Activated naive CD8-positive, alpha-beta T cell (primary cell): Measurements from ENCODE around the gene PLA2R1.

Source experiments
- H3K27ac Mint-ChIP-seq: one replicate; pipeline ENCODE4 v1.8.0; 2021; ENCODE audit warnings: mixed read lengths
- H3K27me3 Mint-ChIP-seq: one replicate; pipeline ENCODE4 v1.8.0; 2021; ENCODE audit warnings: mixed read lengths
- H3K36me3 Mint-ChIP-seq: one replicate; pipeline ENCODE4 v1.8.0; 2021; ENCODE audit warnings: mixed read lengths
- H3K4me1 Mint-ChIP-seq: one replicate; pipeline ENCODE4 v1.8.0; 2021; ENCODE audit warnings: low read depth, mixed read lengths
- H3K4me3 Mint-ChIP-seq: one replicate; pipeline ENCODE4 v1.8.0; 2021; ENCODE audit warnings: mild to moderate bottlenecking, mixed read lengths
- H3K9me3 Mint-ChIP-seq: one replicate; pipeline ENCODE4 v1.8.0; 2021; ENCODE audit warnings: low read depth, mixed read lengths

Gene PLA2R1

GRCh38 chr2:160062292-160063005, at the start of gene PLA2R1:
Gene PLA2R1, minus strand, starts transcription at chr2:160062615. Its CDS starts 212 bp downstream, at chr2:160062403.
- Mint-ChIP-seq H3K27me3 (peaks cover 41% of the 10 kb centered on the region), H3K9me3 (no peaks in the 10 kb centered on the region)

GRCh38 chr2:160110674-160111239, 48.3 kb upstream of the PLA2R1 start:
- no peaks in the 10 kb centered on the region for H3K36me3 Mint-ChIP-seq
- H3K27ac Mint-ChIP-seq, result no peak overlapping the region
- no peaks in the 10 kb centered on the region for H3K4me1 Mint-ChIP-seq
- no peaks in the 10 kb centered on the region for H3K9me3 Mint-ChIP-seq
- no peak overlapping the region for H3K4me3 Mint-ChIP-seq
- H3K27me3 Mint-ChIP-seq, result peaks cover 6% of the 10 kb centered on the region

More at GRCh38 chr2:160062292-160063005, at the start of gene PLA2R1:
- Mint-ChIP-seq H3K27ac (no peak within 1 kb of the TSS), H3K4me1 (peaks cover 7% of the 10 kb centered on the region), H3K4me3 (peak within 1 kb of the TSS; percentile 73), H3K36me3 (peaks cover 2% of the 10 kb centered on the region)

GRCh38 chr2:160109939-160110673, 47.7 kb upstream of the PLA2R1 start:
- Mint-ChIP-seq H3K9me3 (no peaks in the 10 kb centered on the region), H3K27me3 (peaks cover 6% of the 10 kb centered on the region), H3K4me1 (no peaks in the 10 kb centered on the region), H3K4me3 (no peak overlapping the region), H3K36me3 (no peaks in the 10 kb centered on the region), H3K27ac (no peak overlapping the region)

- no peak overlapping the region for H3K4me3 Mint-ChIP-seq
- H3K9me3 Mint-ChIP-seq, result no peaks in the 10 kb centered on the region
- H3K36me3 Mint-ChIP-seq, result no peaks in the 10 kb centered on the region
- H3K27me3 Mint-ChIP-seq, result peaks cover 6% of the 10 kb centered on the region
- no peaks in the 10 kb centered on the region for H3K4me1 Mint-ChIP-seq
- no peak overlapping the region for H3K27ac Mint-ChIP-seq
Measured at GRCh38 chr2:160109243-160109642, 46.8 kb upstream of the PLA2R1 start.

- H3K36me3 Mint-ChIP-seq, result no peaks in the 10 kb centered on the region
- H3K27me3 Mint-ChIP-seq, result peaks cover 6% of the 10 kb centered on the region
- H3K4me1 Mint-ChIP-seq, result no peaks in the 10 kb centered on the region
- no peak overlapping the region for H3K4me3 Mint-ChIP-seq
- no peaks in the 10 kb centered on the region for H3K9me3 Mint-ChIP-seq
- H3K27ac Mint-ChIP-seq, result no peak overlapping the region
Measured at GRCh38 chr2:160108646-160109045, 46.2 kb upstream of the PLA2R1 start.

GRCh38 chr2:160105366-160105765, 43.0 kb upstream of the PLA2R1 start:
- no peaks in the 10 kb centered on the region for H3K36me3 Mint-ChIP-seq
- H3K4me1 Mint-ChIP-seq, result no peaks in the 10 kb centered on the region
- H3K27me3 Mint-ChIP-seq, result peaks cover 4% of the 10 kb centered on the region
- H3K4me3 Mint-ChIP-seq, result no peak overlapping the region
- no peak overlapping the region for H3K27ac Mint-ChIP-seq
- no peaks in the 10 kb centered on the region for H3K9me3 Mint-ChIP-seq

GRCh38 chr2:160104115-160104514, 41.7 kb upstream of the PLA2R1 start:
- Mint-ChIP-seq H3K27me3 (peaks cover 3% of the 10 kb centered on the region), H3K4me3 (no peak overlapping the region), H3K9me3 (no peaks in the 10 kb centered on the region), H3K36me3 (no peaks in the 10 kb centered on the region), H3K27ac (no peak overlapping the region), H3K4me1 (no peaks in the 10 kb centered on the region)

GRCh38 chr2:160097326-160097725, 34.9 kb upstream of the PLA2R1 start:
- H3K4me3 Mint-ChIP-seq, result no peak overlapping the region
- H3K36me3 Mint-ChIP-seq, result no peaks in the 10 kb centered on the region
- H3K9me3 Mint-ChIP-seq, result peaks cover 9% of the 10 kb centered on the region
- no peak overlapping the region for H3K27ac Mint-ChIP-seq
- H3K27me3 Mint-ChIP-seq, result peaks cover 8% of the 10 kb centered on the region
- no peaks in the 10 kb centered on the region for H3K4me1 Mint-ChIP-seq

- Mint-ChIP-seq H3K27me3 (peaks cover 8% of the 10 kb centered on the region), H3K36me3 (no peaks in the 10 kb centered on the region), H3K9me3 (peaks cover 11% of the 10 kb centered on the region), H3K4me1 (no peaks in the 10 kb centered on the region), H3K27ac (no peak overlapping the region), H3K4me3 (no peak overlapping the region)
Measured at GRCh38 chr2:160096409-160096808, 34.0 kb upstream of the PLA2R1 start.

- Mint-ChIP-seq H3K36me3 (peaks cover 8% of the 10 kb centered on the region), H3K9me3 (peaks cover 22% of the 10 kb centered on the region), H3K27ac (no peak overlapping the region)
Measured at GRCh38 chr2:160092445-160092844, 30.0 kb upstream of the PLA2R1 start.

GRCh38 chr2:160091381-160091780, 29.0 kb upstream of the PLA2R1 start:
- Mint-ChIP-seq H3K9me3 (peaks cover 26% of the 10 kb centered on the region), H3K27me3 (peaks cover 6% of the 10 kb centered on the region), H3K4me3 (no peak overlapping the region), H3K36me3 (peaks cover 13% of the 10 kb centered on the region), H3K27ac (no peak overlapping the region), H3K4me1 (no peaks in the 10 kb centered on the region)

More at GRCh38 chr2:160092445-160092844, 30.0 kb upstream of the PLA2R1 start:
- Mint-ChIP-seq H3K4me3 (no peak overlapping the region), H3K4me1 (no peaks in the 10 kb centered on the region), H3K27me3 (peaks cover 6% of the 10 kb centered on the region)

- H3K4me3 Mint-ChIP-seq, result no peak overlapping the region
- no peaks in the 10 kb centered on the region for H3K4me1 Mint-ChIP-seq
- H3K27me3 Mint-ChIP-seq, result no peaks in the 10 kb centered on the region
- no peak overlapping the region for H3K27ac Mint-ChIP-seq
- peaks cover 27% of the 10 kb centered on the region for H3K9me3 Mint-ChIP-seq
- H3K36me3 Mint-ChIP-seq, result peaks cover 14% of the 10 kb centered on the region
Measured at GRCh38 chr2:160087854-160088745, 25.7 kb upstream of the PLA2R1 start.

- Mint-ChIP-seq H3K27ac (no peak overlapping the region), H3K9me3 (peaks cover 21% of the 10 kb centered on the region), H3K36me3 (peaks cover 17% of the 10 kb centered on the region), H3K4me3 (no peak overlapping the region), H3K27me3 (no peaks in the 10 kb centered on the region), H3K4me1 (no peaks in the 10 kb centered on the region)
Measured at GRCh38 chr2:160085662-160086061, 23.2 kb upstream of the PLA2R1 start.

- Mint-ChIP-seq H3K36me3 (peaks cover 6% of the 10 kb centered on the region), H3K27ac (no peak overlapping the region), H3K9me3 (peaks cover 4% of the 10 kb centered on the region), H3K27me3 (no peaks in the 10 kb centered on the region), H3K4me1 (peaks cover 4% of the 10 kb centered on the region), H3K4me3 (no peak overlapping the region)
Measured at GRCh38 chr2:160077912-160078810, 15.7 kb upstream of the PLA2R1 start.
